Calu3 (cell line): ENCODE measurements around the gene WDR46. TPM values are rescaled to one million over a fixed set of nuclear protein-coding genes. Genes with fewer than 3 reads are reported as not detected.
"Not testable (repeated sequence)": the region's sequence is repeated elsewhere in the genome, so short reads cannot be mapped to it uniquely, and the experiment has no call there.

Source experiments
- BruUV-seq: library from RNA; stranded (reverse); fragments of 400-500 nt; replicated peaks from 2 replicates; lab custom pipeline; 2021; lab: Mats Ljungman, UMichigan
- CTCF ChIA-PET: fragments of 300-600 bp; sonication (Branson Sonifier 250); formaldehyde crosslinking; loops from one replicate; lab custom pipeline; 2022; ENCODE audit warnings: antibody characterized with exemption; lab: Charles Lee
- DNase-seq: peaks from one replicate; pipeline ENCODE4 v3.0.0; 2022
- H3K27ac Mint-ChIP-seq: one replicate; pipeline ENCODE4 v1.8.0; 2022; ENCODE audit warnings: mixed read lengths; ENCODE audit not compliant: unreplicated experiment
- H3K27me3 Mint-ChIP-seq: one replicate; pipeline ENCODE4 v1.8.0; 2022; ENCODE audit warnings: mixed read lengths; ENCODE audit not compliant: unreplicated experiment
- H3K36me3 Mint-ChIP-seq: one replicate; pipeline ENCODE4 v1.8.0; 2022; ENCODE audit warnings: mild to moderate bottlenecking, moderate library complexity, mixed read lengths; ENCODE audit not compliant: insufficient read depth, unreplicated experiment
- H3K4me1 Mint-ChIP-seq: one replicate; pipeline ENCODE4 v1.8.0; 2022; ENCODE audit warnings: mild to moderate bottlenecking, low read depth, mixed read lengths; ENCODE audit not compliant: unreplicated experiment
- H3K4me3 Mint-ChIP-seq: one replicate; pipeline ENCODE4 v1.8.0; 2022; ENCODE audit warnings: mild to moderate bottlenecking, low read depth, moderate library complexity, mixed read lengths; ENCODE audit not compliant: unreplicated experiment
- H3K9me3 Mint-ChIP-seq: one replicate; pipeline ENCODE4 v1.8.0; 2022; ENCODE audit warnings: low read depth, mixed read lengths; ENCODE audit not compliant: unreplicated experiment
- intact Hi-C: fragments of 100-400 bp; cut with micrococcal nuclease; formaldehyde crosslinking; loops from one replicate; pipeline ENCODE4 v1.10.0; 2022; ENCODE audit not compliant: unreplicated experiment
- total RNA-seq: library from RNA; stranded (reverse); gene quantifications from 2 replicates; pipeline ENCODE4 v1.2.3, GENCODE V29; 2022
- TF ChIP-seq, protein P1 (sequence below): fragments of 200-600 bp; IDR thresholded peaks from one replicate; pipeline ENCODE4 v1.8.0; 2022; ENCODE audit warnings: antibody characterized with exemption; ENCODE audit not compliant: unreplicated experiment

Gene WDR46
- total RNA-seq, 1 experiment from 2014 or later, result 125 TPM

DNA sequence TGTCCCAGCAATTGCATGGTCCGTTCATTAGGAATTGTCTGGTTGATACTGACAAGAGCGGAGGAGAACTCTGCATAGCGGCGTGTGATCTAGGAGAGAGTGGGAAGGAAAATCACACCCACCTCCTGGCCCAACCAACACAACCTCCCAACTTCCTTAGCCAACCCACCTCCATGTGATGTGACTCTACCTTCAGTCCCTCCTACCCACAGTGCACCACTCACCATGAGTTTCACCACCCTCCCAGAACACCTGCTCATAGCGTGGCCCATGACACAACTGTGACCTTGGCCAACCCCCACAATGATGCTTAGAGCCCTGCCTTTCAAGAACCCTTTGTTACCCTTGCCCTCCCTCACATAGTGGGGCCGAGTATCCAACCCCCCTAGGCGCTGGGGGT is 25.0 kb downstream of the WDR46 start:
- Mint-ChIP-seq H3K4me1 (peaks cover 10% of the 10 kb centered on the region), H3K27me3 (no peaks in the 10 kb centered on the region), H3K4me3 (no peak overlapping the region), H3K36me3 (peaks cover 55% of the 10 kb centered on the region), H3K9me3 (no peaks in the 10 kb centered on the region), H3K27ac (no peak overlapping the region)
- TF ChIP-seq, protein P1, sequence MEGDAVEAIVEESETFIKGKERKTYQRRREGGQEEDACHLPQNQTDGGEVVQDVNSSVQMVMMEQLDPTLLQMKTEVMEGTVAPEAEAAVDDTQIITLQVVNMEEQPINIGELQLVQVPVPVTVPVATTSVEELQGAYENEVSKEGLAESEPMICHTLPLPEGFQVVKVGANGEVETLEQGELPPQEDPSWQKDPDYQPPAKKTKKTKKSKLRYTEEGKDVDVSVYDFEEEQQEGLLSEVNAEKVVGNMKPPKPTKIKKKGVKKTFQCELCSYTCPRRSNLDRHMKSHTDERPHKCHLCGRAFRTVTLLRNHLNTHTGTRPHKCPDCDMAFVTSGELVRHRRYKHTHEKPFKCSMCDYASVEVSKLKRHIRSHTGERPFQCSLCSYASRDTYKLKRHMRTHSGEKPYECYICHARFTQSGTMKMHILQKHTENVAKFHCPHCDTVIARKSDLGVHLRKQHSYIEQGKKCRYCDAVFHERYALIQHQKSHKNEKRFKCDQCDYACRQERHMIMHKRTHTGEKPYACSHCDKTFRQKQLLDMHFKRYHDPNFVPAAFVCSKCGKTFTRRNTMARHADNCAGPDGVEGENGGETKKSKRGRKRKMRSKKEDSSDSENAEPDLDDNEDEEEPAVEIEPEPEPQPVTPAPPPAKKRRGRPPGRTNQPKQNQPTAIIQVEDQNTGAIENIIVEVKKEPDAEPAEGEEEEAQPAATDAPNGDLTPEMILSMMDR, result no peak
- intact Hi-C loops, result no loop called here
- no TSS peak for BruUV-seq
- CTCF ChIA-PET, result no interaction called here
- DNase-seq, result no peak

DNA sequence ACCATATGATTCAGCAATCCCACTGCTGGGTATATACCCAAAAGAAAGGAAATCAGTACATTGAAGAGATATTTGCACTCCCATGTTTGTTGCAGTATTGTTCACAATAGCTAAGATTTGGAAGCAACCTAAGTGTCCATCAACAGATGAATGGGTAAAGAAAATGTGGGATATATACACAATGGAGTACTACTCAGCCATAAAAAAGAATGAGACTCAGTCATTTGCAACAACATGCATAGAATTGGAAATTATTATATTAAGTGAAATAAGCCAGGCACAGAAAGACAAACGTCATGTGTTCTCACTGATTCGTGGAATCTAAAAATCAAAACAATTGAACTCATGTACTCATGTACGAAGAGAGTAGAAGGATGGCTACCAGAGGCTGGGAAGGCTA is 26.5 kb downstream of the WDR46 start:
- intact Hi-C loops, BruUV-seq: not testable (repeated sequence)

DNA sequence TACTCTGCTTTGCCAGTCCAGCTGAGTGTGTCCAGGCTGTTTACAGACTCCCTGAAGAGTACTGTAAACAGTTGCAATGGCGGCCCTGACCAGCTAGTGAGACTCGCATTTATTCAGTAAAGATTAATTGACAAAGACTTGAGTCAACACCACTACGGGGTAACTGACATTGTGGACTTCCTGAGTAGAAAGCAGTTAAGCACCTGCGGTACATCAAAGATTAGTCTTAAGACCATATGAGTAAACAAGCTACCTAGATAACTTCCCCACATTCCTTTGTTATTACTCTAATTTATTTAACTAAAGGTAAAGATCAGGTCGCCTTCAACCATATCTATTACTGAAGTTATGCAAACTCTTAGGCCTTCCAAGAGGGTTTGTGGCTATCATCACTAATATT is 30.0 kb downstream of the WDR46 start:
- Mint-ChIP-seq H3K36me3 (peaks cover 40% of the 10 kb centered on the region), H3K4me3 (no peak overlapping the region), H3K27ac (no peak overlapping the region), H3K4me1 (peaks cover 10% of the 10 kb centered on the region), H3K9me3 (no peaks in the 10 kb centered on the region), H3K27me3 (no peaks in the 10 kb centered on the region)
- intact Hi-C loops, result no loop called here
- CTCF ChIA-PET, result no interaction called here
- no peak for DNase-seq
- TF ChIP-seq, protein P1, result no peak
- BruUV-seq, result no TSS peak

More for the DNA sequence above, 26.5 kb downstream of the WDR46 start:
- CTCF ChIA-PET, result interaction anchor here (1.1 kb wide), 1 partner anchor 14 kb away, joined by 3 read pairs; no protein-coding TSS in a partner anchor
- DNase-seq, H3K9me3 Mint-ChIP-seq, H3K27ac Mint-ChIP-seq, H3K27me3 Mint-ChIP-seq, H3K4me3 Mint-ChIP-seq, H3K4me1 Mint-ChIP-seq: not testable (repeated sequence)
- peaks cover 58% of the 10 kb centered on the region for H3K36me3 Mint-ChIP-seq

DNA sequence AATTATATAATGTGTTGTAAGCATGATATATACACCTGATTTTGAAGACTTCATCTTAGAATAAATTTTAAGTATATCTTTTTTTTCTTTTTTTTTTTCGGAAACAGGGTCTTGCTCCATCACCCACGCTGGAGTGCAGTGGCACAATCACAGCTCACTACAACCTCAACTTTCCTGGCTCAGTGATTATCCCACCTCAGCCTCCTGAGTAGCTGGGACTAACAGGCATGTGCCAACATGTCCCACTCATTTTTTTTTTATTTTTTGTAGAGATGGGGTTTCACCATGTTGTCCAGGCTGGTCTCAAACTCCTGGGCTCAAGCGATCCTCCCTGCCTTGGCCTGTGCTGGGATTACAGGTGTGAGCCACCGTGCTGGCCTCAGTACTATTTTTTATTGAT is 34.4 kb downstream of the WDR46 start:
- H3K27ac Mint-ChIP-seq, result no peak overlapping the region
- CTCF ChIA-PET, result interaction anchor here (0.6 kb wide), 1 partner anchor 23 kb away, joined by 10 read pairs; no protein-coding TSS in a partner anchor
- peaks cover 12% of the 10 kb centered on the region for H3K4me1 Mint-ChIP-seq
- peaks cover 48% of the 10 kb centered on the region for H3K36me3 Mint-ChIP-seq
- no peaks in the 10 kb centered on the region for H3K9me3 Mint-ChIP-seq
- intact Hi-C loops, result no loop called here
- no peaks in the 10 kb centered on the region for H3K27me3 Mint-ChIP-seq
- DNase-seq, result no peak
- BruUV-seq, result no TSS peak
- TF ChIP-seq, protein P1, result no peak
- H3K4me3 Mint-ChIP-seq, result no peak overlapping the region

DNA sequence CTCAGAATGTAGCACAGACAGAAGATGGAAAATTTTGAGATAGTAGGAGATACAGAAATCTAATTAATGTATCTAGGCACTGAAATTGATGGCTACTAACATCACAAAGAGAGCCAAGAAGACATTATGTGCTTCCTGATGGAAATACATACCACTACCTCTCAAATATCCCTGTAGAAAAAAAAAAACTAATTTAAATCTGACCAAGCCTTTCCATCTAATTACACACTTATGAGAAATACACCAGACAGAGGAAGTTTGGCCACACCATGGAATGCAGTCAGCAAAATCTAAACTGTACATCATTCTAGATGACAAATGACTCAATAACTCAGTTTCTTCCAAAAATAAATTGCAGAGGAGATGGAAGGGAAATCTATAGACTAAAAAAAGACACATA is 36.3 kb downstream of the WDR46 start:
- peaks cover 25% of the 10 kb centered on the region for H3K4me1 Mint-ChIP-seq
- no peak overlapping the region for H3K4me3 Mint-ChIP-seq
- no peak for DNase-seq
- H3K36me3 Mint-ChIP-seq, result peaks cover 51% of the 10 kb centered on the region
- no peaks in the 10 kb centered on the region for H3K9me3 Mint-ChIP-seq
- H3K27ac Mint-ChIP-seq, result no peak overlapping the region
- no TSS peak for BruUV-seq
- CTCF ChIA-PET, result interaction anchor here (0.7 kb wide), 1 partner anchor 145 kb away, joined by 4 read pairs; no protein-coding TSS in a partner anchor
- no peaks in the 10 kb centered on the region for H3K27me3 Mint-ChIP-seq
- intact Hi-C loops, result no loop called here
- TF ChIP-seq, protein P1, result no peak
